Left lobe of liver (tissue), 2 donors: ENCODE measurements around the gene ATG10. TPM values are rescaled to one million over a fixed set of nuclear protein-coding genes. Genes with fewer than 3 reads are reported as not detected.
"Not testable (repeated sequence)": the region's sequence is repeated elsewhere in the genome, so short reads cannot be mapped to it uniquely, and the experiment has no call there.

Experiments
- ATAC-seq: fragments of 200-7000 bp; cut with Tn5 transposase; one replicate; pipeline ENCODE4 v1.9.1; 2020; ENCODE audit warnings: mild to moderate bottlenecking, moderate library complexity
- DNase-seq: peaks from one replicate; pipeline ENCODE4 v3.0.0-alpha.2; 2020; ENCODE audit warnings: low spot score
- total RNA-seq: library from RNA; stranded (reverse); gene quantifications from one replicate; pipeline ENCODE4 v1.2.1, GENCODE V29; 2021
- donor health status: DM: no; HTN: no; CAD: no; lungs with moderate emphysema.
- donor health status: DM: no; HTN: yes; CAD: no.

ATG10 gene
- total RNA-seq, 1 donor from 2014 or later = 4.3 TPM

DNA sequence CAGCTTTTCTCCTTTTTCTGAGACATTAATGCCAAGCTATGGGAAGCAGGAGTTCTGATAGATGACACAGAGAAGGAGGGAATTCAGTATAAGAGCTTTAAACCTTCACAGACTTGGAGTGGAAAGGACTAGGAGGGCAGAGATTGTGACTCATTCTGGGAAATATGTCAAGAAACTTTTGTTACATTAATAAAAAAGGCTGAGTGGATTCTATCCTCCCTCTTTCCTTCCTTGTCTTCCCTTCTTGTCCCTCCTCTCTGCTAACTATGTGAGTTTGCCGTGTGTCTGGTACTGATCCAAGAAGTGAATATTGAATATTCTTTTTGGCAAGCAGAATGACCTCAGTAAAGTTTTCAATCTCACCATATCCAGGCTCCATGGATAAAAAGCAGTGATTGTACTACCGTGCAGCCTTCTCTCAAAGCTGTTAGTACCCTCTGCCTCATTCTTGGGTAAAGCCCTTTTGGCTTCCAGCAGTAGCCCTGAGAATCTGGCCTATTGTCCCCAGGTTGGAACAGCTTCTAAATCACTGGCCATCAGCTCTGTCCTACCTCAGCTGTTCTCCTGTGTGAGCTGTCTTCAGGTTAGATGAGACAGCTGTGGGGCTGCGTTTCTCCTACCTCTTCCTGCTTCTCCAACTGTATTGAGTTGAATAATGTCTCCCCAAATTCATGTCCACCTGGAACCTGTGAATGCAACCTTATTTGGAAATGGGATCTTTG lies 73.9 kb downstream of the ATG10 start:
- no peak for DNase-seq
- no peak for ATAC-seq

DNA sequence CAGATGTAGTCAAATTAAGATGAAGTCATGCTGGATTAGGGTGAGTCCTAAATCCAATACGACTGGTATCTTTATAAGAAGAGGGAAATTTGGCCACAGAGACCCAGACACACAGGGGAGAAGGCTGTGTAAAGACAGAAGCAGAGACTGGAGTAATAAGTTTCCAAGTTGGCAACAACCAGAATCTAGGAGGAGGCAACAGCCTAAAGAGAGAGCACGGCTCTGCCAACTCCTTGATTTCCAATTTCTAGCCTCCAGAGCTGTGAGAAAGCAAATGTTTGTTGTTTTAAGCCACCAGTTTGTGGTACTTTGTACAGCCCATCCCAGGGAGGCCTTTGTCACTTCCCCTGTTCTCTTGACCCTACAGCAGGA lies 74.4 kb downstream of the ATG10 start:
- ATAC-seq (no peak), DNase-seq (no peak)

DNA sequence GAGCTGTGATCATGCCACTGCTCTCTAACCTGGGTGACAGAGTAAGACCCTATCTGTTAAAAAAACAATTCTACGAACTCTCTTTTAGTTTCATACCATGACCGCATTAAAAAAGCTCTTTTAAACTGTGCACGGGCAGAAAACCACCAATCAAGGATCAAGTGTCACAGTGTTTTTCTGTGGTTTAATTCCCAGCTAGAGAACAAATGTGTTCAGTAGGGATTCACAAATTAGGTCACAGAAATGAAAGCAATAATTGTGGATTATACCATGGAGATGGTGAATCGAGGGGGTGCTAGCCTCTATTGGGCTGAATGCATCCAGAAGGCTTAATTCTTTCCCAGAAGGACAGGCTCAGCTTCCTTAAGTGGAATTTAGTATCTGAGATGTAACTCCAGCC lies 79.1 kb downstream of the ATG10 start:
- ATAC-seq = no peak
- DNase-seq = no peak

DNA sequence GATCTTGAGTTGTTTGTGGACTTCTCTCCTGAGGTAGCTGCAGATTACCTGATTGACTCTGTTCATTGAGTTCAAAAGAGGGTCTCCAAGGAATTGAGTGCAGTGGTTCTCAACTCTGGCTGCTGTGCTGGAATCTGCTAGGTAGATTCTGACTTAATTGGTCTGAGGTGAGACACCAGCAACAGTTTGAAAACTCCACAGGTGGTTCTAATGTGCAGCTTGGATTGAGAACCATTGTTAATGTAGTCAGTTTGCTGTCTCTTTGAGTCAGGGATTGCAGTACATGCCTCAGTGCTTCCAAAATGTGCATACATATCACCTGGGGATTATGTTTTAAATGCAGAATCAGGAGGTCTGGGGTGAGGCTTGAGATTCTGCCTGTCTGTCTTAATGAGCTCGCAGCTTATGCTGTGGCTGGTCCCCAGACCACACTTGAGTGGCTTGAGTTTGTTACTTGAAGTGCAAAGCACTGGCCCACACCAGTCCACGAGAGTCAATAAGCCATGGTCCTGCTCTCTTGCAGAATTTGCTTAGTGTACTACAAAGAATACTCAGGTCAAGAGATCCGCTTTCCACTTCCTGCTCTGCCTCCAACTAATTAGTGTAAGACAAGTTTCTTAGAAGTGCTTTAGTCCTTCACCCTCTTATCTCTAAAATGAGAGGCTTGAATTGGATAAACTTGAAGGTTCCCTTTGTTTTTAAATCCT lies 82.3 kb downstream of the ATG10 start:
- ATAC-seq = no peak

DNA sequence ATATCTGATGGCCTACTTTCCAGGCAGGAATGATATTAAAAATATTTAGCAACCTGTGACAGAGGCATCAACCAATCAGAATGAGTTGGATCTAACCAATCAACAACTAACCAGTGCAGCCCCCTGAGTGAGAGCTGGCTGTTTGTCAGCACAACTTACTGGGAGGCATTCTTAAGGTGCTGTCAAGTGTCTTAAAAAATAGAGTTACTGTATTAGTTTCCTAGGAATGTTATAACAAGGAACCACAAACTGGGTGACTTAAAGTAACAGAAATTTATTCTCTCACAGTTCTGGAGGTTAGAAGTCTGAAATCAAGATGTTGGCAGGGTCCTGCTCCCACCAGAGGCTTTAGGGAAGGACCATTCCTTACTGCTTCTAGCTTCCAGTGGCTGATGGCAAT lies 85.2 kb downstream of the ATG10 start:
- ATAC-seq = no peak

More for the DNA sequence above, 82.3 kb downstream of the ATG10 start:
- no peak for DNase-seq

DNA sequence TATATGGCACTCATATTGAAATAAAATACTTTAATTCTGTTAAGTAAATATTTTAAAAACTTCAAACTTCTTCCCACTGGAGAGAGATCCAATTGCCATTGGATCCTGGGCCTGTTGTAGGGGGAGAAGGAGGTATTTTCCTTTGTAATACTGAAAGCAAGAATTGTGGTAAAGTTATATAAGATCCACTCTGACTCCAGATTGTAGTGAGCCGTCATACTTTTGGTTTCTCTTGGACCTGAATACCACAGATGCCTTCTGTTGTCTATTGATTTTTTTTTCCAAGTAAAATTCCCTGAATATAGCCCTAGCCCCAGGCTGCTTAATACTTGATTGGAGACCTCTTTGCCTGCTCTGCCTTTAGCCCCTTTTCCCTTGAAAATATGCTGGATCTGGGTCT lies 86.9 kb downstream of the ATG10 start:
- ATAC-seq (peak; percentile 42), DNase-seq (no peak)

More for the DNA sequence above, 85.2 kb downstream of the ATG10 start:
- DNase-seq = no peak

DNA sequence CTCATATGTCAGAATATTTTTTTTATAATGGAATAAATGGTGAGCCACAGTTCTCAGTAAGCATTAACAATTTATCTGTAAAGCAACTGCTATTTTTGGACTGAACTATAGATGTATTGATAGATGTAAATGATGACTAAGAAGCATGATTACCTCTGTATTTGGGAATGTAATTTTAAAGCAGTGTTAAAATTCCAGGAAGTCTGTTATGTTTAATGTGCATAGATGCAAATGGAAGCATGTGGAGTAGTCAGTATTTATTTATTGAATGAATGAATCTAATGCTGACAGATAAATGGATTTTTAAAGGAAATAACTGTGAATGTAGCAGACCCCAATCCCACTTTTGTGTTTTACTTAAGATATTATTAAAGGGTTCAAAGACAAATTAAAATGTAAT lies 95.0 kb downstream of the ATG10 start:
- ATAC-seq (no peak), DNase-seq (no peak)

DNA sequence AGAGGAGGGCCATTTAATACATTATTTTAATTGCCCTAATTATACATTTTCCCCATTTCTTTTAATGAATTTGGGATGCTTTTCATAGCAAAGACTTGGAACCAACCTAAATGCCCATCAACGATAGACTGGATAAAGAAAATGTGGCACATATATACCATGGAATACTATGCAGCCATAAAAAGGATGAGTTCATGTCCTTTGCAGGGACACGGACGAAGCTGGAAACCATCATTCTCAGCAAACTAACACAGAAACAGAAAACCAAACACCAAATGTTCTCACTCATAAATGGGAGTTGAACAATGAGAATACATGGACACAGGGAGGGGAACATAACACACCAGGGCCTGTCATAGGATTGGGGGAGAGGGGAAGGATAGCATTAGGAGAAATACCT lies 96.2 kb downstream of the ATG10 start:
- not testable (repeated sequence) for ATAC-seq, DNase-seq

DNA sequence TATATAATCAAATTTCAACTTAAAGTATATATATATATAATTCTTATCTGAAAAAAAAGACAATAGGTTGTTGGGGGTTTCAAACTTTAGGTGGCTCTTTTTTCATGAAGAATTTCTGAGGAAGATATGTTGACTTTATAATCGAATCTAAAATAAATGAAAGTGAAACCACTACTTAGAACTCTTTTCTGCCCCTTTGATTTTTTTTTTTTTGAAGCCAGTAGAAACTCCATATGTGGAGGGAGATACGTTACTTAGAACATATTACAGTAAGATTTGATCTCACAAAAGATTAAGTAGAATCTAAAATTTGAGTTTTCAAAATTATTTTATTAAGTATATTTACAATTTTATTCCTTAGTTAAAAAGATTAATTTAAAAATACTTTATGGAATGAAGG lies 96.9 kb downstream of the ATG10 start:
- DNase-seq (no peak), ATAC-seq (peak; percentile 50)

DNA sequence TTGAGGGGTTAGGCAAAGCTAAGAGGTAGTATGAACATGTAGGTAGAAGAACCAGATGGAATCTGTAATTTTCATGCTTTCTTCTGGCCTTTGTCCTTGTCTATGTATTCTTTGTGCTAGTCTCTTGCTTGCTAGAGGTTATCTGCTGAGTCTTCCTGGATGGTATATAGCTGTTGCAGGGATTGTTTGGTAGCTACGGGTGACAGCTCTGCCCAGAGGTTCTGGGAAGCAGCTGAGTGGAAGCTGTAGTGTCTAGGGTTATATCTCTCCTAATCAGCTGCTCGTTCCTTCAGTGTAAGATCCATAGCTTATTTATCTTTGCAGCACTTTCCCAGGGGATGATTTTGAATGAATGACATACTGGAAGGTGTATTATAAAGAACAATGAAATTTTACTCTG lies 100.3 kb downstream of the ATG10 start:
- ATAC-seq = no peak
- no peak for DNase-seq

DNA sequence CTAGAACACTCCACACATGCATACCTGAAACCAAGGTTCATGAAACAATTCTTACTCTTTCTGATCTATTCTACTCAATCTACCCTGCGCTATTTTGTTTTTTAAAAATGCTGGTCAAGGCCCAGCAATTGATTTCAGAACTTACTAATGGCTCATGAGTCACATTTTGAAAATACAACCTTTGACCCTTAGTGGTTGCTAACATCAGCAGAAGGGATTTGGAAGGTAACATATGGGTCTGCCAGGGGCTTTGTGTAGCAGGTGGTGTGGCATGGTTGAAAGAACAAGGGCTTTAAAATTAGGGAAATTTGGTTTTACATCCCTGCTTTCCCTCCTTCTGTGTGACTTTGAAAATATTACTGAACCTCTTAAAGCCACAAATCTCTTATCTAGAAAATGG lies 101.4 kb downstream of the ATG10 start:
- ATAC-seq (peak; percentile 68), DNase-seq (no peak)

DNA sequence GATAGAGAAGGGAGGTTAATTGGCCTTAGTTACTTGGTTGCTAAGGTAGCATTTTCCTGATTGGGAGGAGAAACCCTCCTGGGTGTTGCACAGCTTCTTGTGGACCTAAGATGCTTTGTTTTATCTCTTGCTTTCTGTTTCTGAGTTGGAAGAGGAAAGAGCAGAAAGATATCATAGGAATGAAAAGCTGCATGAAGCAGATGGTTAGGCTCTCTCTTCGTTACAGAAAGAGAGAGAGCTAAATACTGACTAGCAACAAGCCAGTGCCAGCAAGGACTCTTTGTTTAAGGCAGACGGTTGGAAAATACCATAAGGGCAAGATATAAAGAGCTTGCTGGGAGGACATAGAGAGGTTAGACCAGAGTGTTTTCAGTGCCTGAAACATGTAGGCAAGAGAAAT lies 103.1 kb downstream of the ATG10 start:
- no peak for ATAC-seq
- no peak for DNase-seq

DNA sequence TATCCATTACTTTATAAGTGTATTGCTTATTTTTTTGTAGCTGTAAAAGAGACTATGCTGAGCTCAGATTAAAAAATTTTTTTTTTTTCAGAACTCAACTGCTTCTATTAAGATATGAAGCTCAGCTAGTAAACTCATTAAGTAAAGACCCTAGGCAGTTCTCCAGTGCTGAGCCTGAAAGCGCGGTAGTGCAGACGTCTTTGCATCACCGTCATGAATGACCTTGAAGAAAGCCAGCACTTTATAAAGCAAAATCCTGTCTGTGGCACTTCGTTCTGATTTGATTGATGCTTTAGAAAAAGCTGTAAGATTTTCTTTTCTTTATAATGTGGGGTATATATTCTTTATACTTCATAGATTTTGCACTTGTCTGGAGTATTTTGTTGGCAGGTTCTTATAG lies 105.7 kb downstream of the ATG10 start:
- ATAC-seq = no peak
- DNase-seq = no peak

DNA sequence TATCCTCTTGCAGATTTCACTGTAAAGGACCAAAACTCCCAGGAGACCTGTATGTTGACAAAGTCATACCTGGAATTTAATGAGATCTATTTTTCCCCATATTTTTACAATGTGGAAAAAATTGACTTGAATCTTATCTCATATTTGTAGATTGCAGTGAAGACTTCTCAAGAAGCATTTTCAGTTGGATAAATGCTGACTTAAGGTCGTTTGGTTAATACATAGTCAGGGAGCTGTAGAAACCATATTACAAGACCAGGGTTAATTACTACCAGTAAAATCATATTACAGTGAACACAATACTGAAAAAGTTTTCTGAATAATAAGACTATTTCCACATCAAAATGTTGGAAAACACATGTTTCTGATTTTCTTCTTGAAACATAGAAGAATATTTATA lies 119.8 kb downstream of the ATG10 start:
- DNase-seq (no peak), ATAC-seq (no peak)

DNA sequence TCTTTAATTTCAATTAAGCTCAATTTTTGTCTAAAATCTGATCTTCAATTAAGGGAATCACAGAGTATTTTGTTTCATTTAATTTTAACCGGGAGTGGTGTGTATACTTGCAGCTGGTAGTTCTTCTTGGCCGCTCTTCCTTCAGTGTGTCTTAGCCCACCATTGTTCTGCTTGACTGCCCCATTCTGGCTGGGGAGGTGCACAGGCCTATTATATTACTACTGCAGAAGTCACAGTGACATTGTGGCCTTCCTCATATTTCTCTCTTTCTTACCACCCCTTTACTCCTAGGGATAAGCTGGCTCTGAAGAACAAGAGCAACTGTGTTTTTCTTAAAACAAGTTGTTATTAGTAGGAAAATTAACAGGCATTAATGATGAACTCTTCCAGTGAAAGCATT lies 123.7 kb downstream of the ATG10 start:
- ATAC-seq (no peak), DNase-seq (no peak)

DNA sequence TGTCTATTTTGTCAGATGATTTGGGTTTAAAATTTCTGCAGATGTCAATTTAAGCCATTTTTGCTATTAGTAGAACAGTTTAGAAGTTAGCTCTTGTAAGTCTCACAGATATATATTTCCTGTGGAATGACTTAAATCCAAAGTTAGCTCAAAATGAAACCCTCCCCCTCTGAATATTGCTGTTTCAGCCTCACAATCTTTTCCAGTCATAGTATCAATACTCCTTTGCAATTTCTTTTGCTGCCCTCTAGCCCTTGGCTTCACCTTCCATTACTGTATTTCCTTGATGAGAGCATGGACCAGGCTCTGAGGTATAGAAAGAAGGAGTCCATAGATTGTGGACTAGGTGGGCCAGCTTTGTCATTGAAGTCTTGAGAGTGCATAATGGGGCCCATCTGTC lies 124.4 kb downstream of the ATG10 start:
- DNase-seq (no peak), ATAC-seq (no peak)

DNA sequence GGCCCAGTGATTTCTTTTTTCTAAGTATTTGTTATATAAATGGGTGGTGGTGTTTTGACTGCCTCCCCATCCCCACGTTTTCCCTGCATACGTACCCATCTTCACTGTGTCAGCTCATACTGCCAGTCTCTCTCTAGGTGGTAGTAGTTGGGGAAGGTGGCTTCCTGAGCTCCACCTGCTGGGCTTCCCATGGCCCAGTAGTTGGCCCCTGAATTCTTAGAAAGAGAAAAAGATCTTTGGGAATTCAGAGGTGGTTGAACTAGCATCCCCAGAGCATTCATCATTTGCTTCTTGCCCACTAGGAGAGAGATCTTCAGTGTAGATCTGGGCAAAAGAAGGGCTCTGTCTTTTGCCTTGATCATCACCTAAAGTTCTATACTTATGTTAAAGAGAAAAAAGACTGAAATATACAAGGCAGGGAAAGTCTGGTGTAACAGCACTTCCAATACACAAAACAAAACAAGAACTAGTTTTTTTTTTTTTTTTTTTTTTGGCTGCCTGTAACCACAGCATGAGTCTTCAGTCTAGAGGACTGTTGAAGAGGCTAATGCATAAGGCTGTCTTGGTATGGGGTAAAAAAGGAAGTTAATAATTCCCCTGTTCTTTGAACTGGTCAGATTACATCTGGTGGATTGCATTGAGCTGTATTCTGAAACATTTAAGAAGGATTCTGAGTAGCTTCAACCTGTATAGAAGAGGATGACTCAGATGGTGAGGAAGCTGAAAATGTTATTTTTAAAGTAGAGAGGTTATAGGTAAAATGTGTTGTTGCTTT lies 128.7 kb downstream of the ATG10 start:
- ATAC-seq (no peak), DNase-seq (no peak)

DNA sequence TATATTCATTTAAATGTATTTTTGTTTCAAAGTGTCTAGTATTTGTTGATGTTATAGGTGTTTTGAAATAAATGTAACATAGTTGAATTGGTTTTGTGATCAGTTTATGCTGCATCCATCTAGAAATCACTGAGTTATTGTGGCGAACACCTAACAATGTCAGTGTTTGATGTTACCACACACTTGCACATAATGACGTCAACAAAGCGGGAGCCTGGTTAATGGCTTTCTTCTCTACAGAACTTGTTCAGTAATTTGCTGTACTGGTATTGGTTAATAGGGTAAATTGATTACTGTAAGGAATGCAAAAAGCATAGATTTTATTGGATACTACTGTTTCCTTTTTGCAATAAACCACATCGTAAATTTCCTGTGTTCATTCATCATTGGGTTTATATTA lies 133.0 kb downstream of the ATG10 start:
- DNase-seq (no peak), ATAC-seq (no peak)

DNA sequence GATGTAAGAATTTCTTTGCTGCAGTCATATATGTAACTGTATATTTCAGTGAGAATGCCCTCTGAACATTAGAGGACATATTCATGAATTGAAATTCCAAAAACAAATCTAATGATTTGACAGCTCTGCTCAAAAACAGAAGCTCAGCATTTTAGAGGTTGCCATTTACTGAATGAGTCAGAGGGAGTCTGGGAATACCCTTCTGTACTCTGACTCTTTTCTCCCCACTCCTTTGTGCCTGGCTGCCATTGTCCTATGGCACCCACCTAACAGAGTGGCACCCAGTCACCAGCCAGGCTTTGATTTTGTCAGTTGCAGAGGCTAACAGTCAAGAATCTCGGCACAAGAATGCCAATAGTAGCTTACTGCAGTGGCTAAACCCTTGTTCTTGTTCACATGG lies 133.6 kb downstream of the ATG10 start:
- DNase-seq (no peak), ATAC-seq (no peak)

DNA sequence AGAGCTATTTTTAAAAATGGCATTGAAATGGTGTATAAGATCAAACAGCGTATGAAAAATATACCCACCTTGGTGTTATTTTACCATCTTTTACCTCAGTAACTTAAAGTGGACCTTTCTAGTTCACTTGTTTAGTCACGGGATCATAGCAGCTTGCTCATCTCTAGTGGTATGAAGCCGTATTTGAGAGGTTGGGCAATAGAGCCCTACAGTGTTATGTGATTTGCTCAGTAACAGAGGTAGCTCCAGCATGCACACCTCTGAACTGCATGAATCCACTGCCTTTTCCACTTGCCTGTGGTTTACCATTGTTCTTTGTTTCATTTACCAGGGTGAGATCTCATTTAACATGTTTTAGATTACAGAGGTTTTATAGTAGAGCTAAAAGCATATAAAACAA lies 134.4 kb downstream of the ATG10 start:
- ATAC-seq (peak; percentile 98), DNase-seq (no peak)

DNA sequence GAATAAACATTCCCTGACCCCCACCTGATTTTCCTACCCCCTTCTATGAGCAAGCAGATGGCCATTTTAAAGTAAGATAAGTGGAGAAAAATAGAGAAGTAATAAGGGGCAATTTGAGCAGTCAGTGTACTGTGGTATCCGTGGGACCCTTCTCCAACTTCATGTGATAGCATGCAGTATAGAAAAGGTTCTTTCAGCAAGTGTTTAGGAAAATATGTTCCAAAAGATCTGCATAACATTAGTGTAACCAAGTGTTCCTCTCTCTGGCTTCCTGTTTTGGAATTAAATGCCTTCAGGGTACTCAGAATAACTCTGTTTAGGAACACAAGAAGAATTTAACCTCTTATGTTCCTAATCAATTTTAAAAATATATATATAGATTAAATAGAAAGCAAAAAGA lies 134.9 kb downstream of the ATG10 start:
- DNase-seq (no peak), ATAC-seq (no peak)

DNA sequence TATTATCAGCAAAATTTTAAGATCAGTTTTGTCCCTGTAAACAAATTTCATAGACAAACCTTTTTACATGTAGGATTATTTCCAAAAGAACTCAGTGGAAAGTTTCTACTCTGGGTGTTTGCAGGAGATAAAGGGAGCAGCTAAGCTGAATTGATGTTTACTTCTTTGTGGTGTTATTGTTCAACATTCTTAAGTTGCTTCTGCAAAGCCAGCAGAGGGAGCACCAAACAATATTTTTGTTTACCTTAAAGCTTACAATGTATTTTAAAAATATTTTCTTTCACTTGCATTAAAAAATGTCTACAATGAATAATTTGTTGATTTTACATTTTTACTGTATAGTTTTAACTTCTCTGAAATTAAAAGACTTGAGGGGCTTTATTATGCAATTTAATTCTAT lies 135.4 kb downstream of the ATG10 start:
- ATAC-seq (peak; percentile 55), DNase-seq (no peak)
